ENCODE measurements around the gene MME.

DNA sequence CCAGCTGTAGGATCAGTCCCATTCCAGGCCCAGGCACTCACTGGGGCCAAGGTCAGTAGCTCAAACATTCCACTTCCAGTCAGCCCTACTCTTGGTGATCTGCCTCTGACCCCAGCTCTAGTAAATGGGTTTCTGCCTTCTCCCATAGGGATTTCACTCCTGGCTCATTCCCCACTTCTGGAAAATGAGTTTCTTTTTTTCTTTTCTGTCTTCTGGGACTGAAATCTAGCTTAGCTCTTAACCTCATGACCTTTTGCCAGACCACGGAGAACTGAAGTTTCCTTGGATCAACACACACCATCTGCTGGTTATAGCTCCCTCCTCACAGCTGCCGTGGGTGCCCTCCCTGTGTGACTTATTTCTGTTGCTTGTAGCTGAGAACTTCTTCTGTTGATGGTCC lies 21.3 kb downstream of the MME start:
- TF ChIP-seq, protein P1, sequence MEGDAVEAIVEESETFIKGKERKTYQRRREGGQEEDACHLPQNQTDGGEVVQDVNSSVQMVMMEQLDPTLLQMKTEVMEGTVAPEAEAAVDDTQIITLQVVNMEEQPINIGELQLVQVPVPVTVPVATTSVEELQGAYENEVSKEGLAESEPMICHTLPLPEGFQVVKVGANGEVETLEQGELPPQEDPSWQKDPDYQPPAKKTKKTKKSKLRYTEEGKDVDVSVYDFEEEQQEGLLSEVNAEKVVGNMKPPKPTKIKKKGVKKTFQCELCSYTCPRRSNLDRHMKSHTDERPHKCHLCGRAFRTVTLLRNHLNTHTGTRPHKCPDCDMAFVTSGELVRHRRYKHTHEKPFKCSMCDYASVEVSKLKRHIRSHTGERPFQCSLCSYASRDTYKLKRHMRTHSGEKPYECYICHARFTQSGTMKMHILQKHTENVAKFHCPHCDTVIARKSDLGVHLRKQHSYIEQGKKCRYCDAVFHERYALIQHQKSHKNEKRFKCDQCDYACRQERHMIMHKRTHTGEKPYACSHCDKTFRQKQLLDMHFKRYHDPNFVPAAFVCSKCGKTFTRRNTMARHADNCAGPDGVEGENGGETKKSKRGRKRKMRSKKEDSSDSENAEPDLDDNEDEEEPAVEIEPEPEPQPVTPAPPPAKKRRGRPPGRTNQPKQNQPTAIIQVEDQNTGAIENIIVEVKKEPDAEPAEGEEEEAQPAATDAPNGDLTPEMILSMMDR (IDR thresholded peaks at IDR 0.05), result no peak
- TF ChIP-seq POLR2A (IDR thresholded peaks at IDR 0.05), result no peak
